Measurements from ENCODE around the gene NPTX2.

NPTX2 gene

GRCh38 chr7:98655611-98656010 is 38.5 kb downstream of the NPTX2 start:
- no peak for DNase-seq

GRCh38 chr7:98656899-98657298 is 39.8 kb downstream of the NPTX2 start:
- no peak for DNase-seq

- DNase-seq, result no peak
Measured at GRCh38 chr7:98657736-98658135, 40.7 kb downstream of the NPTX2 start.

GRCh38 chr7:98659756-98660155 is 42.7 kb downstream of the NPTX2 start:
- no peak for DNase-seq

GRCh38 chr7:98661607-98662006 is 44.5 kb downstream of the NPTX2 start:
- no peak for DNase-seq

GRCh38 chr7:98662289-98662688 is 45.2 kb downstream of the NPTX2 start:
- no peak for DNase-seq

GRCh38 chr7:98664882-98665281 is 47.8 kb downstream of the NPTX2 start:
- no peak for DNase-seq

- no peak for DNase-seq
Measured at GRCh38 chr7:98668255-98668654, 51.2 kb downstream of the NPTX2 start.

GRCh38 chr7:98669329-98670000 is 52.4 kb downstream of the NPTX2 start:
- peak; percentile 81 for DNase-seq

GRCh38 chr7:98670186-98670585 is 53.1 kb downstream of the NPTX2 start:
- DNase-seq, result no peak

- DNase-seq, result no peak
Measured at GRCh38 chr7:98671733-98672331, 54.7 kb downstream of the NPTX2 start.

GRCh38 chr7:98674461-98674860 is 57.4 kb downstream of the NPTX2 start:
- DNase-seq, result no peak

- no peak for DNase-seq
Measured at GRCh38 chr7:98674881-98675280, 57.8 kb downstream of the NPTX2 start.

- DNase-seq, result no peak
Measured at GRCh38 chr7:98678215-98678614, 61.1 kb downstream of the NPTX2 start.
